ENCODE measurements around the gene TMEFF1.

DNA sequence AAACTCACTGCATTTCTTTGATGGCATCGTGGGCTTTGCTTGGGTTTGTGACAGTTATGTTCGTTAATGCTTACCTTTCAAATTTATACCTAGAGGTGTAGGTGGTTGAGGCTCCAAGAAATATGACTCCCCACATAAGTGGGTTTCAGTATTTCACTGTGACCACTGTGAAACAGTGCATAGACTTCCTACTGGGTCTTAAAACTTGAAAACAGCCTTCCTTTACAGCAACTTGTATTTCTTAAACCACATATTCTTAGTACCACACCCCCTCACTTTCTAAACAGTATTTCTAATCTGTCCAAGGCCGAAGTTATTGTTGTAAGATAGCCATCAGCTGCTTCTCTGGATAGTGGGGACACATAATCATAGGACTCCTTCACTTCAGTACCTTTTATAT lies 48.3 kb downstream of the TMEFF1 start:
- TF ChIP-seq, protein P1, sequence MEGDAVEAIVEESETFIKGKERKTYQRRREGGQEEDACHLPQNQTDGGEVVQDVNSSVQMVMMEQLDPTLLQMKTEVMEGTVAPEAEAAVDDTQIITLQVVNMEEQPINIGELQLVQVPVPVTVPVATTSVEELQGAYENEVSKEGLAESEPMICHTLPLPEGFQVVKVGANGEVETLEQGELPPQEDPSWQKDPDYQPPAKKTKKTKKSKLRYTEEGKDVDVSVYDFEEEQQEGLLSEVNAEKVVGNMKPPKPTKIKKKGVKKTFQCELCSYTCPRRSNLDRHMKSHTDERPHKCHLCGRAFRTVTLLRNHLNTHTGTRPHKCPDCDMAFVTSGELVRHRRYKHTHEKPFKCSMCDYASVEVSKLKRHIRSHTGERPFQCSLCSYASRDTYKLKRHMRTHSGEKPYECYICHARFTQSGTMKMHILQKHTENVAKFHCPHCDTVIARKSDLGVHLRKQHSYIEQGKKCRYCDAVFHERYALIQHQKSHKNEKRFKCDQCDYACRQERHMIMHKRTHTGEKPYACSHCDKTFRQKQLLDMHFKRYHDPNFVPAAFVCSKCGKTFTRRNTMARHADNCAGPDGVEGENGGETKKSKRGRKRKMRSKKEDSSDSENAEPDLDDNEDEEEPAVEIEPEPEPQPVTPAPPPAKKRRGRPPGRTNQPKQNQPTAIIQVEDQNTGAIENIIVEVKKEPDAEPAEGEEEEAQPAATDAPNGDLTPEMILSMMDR (IDR thresholded peaks at IDR 0.05) = no peak
- TF ChIP-seq EP300 (IDR thresholded peaks at IDR 0.05) = no peak
